HEK293 (cell line): ENCODE measurements around the gene RPL19.

Experiments
- GLI2 ChIP-seq: fragments of 450-650 bp; formaldehyde crosslinking; IDR thresholded peaks from 2 replicates; pipeline ENCODE4; 2017; ENCODE audit warnings: missing biosample characterization, missing genetic modification characterization, low read depth, borderline replicate concordance
- HIC1 ChIP-seq: fragments of 450-650 bp; formaldehyde crosslinking; IDR thresholded peaks from 2 replicates; pipeline ENCODE4 v1.5.1; 2016; ENCODE audit warnings: missing biosample characterization, missing genetic modification characterization
- KLF1 ChIP-seq: fragments of 450-650 bp; formaldehyde crosslinking; IDR thresholded peaks from 2 replicates; pipeline ENCODE4 v1.5.1; 2016; ENCODE audit warnings: missing biosample characterization, missing genetic modification characterization
- PRDM4 ChIP-seq: fragments of 450-650 bp; formaldehyde crosslinking; IDR thresholded peaks from 2 replicates; pipeline ENCODE4 v1.5.1; 2017; ENCODE audit warnings: missing biosample characterization, missing genetic modification characterization
- PRDM6 ChIP-seq: fragments of 450-650 bp; formaldehyde crosslinking; IDR thresholded peaks from 2 replicates; pipeline ENCODE4 v1.5.1; 2017; ENCODE audit warnings: missing biosample characterization, missing genetic modification characterization
- SP7 ChIP-seq: fragments of 450-650 bp; formaldehyde crosslinking; IDR thresholded peaks from 2 replicates; pipeline ENCODE4 v1.5.1; 2016; ENCODE audit warnings: missing biosample characterization, missing genetic modification characterization
- YY2 ChIP-seq: fragments of 450-650 bp; formaldehyde crosslinking; IDR thresholded peaks from 2 replicates; pipeline ENCODE4 v1.5.1; 2016; ENCODE audit warnings: missing biosample characterization, missing genetic modification characterization
- ZBTB10 ChIP-seq: fragments of 450-650 bp; formaldehyde crosslinking; IDR thresholded peaks from 2 replicates; pipeline ENCODE4 v1.5.1; 2016; ENCODE audit warnings: missing biosample characterization, missing genetic modification characterization
- ZBTB21 ChIP-seq: fragments of 450-650 bp; formaldehyde crosslinking; IDR thresholded peaks from 2 replicates; pipeline ENCODE4 v1.5.1; 2017; ENCODE audit warnings: missing biosample characterization, missing genetic modification characterization
- ZBTB48 ChIP-seq: fragments of 450-650 bp; formaldehyde crosslinking; IDR thresholded peaks from 2 replicates; pipeline ENCODE4 v1.5.1; 2016; ENCODE audit warnings: missing biosample characterization, missing genetic modification characterization
- ZNF19 ChIP-seq: fragments of 450-650 bp; formaldehyde crosslinking; IDR thresholded peaks from 2 replicates; pipeline ENCODE4; 2016; ENCODE audit warnings: missing biosample characterization, missing genetic modification characterization, low read depth
- ZNF202 ChIP-seq: fragments of 450-650 bp; formaldehyde crosslinking; IDR thresholded peaks from 2 replicates; pipeline ENCODE4 v1.5.1; 2016; ENCODE audit warnings: missing biosample characterization, missing genetic modification characterization, borderline replicate concordance
- ZNF24 ChIP-seq: fragments of 450-650 bp; formaldehyde crosslinking; IDR thresholded peaks from 2 replicates; pipeline ENCODE4 v1.5.1; 2016; ENCODE audit warnings: missing biosample characterization, missing genetic modification characterization
- ZNF248 ChIP-seq: fragments of 450-650 bp; formaldehyde crosslinking; IDR thresholded peaks from 2 replicates; pipeline ENCODE4 v1.5.1; 2017; ENCODE audit warnings: missing biosample characterization, missing genetic modification characterization
- ZNF37A ChIP-seq: fragments of 450-650 bp; IDR thresholded peaks from 2 replicates; pipeline ENCODE4 v1.5.1; 2018; ENCODE audit warnings: missing biosample characterization, missing genetic modification characterization
- ZNF394 ChIP-seq: fragments of 450-650 bp; formaldehyde crosslinking; IDR thresholded peaks from 2 replicates; pipeline ENCODE4 v1.5.1; 2016; ENCODE audit warnings: missing biosample characterization, missing genetic modification characterization, mild to moderate bottlenecking, moderate library complexity, borderline replicate concordance
- ZNF488 ChIP-seq: fragments of 450-650 bp; formaldehyde crosslinking; IDR thresholded peaks from 2 replicates; pipeline ENCODE4 v1.5.1; 2016; ENCODE audit warnings: missing biosample characterization, missing genetic modification characterization
- ZNF530 ChIP-seq: fragments of 450-650 bp; formaldehyde crosslinking; IDR thresholded peaks from 2 replicates; pipeline ENCODE4 v1.5.1; 2016; ENCODE audit warnings: low read depth, missing biosample characterization, missing genetic modification characterization
- ZNF561 ChIP-seq: fragments of 450-650 bp; IDR thresholded peaks from 2 replicates; pipeline ENCODE4 v1.5.1; 2018; ENCODE audit warnings: missing biosample characterization, missing genetic modification characterization, borderline replicate concordance
- ZNF580 ChIP-seq: fragments of 450-650 bp; formaldehyde crosslinking; IDR thresholded peaks from 2 replicates; pipeline ENCODE4 v1.5.1; 2016; ENCODE audit warnings: missing biosample characterization, missing genetic modification characterization
- ZNF621 ChIP-seq: fragments of 450-650 bp; formaldehyde crosslinking; IDR thresholded peaks from 2 replicates; pipeline ENCODE4 v1.5.1; 2017; ENCODE audit warnings: missing biosample characterization, missing genetic modification characterization
- ZNF639 ChIP-seq: fragments of 450-650 bp; formaldehyde crosslinking; IDR thresholded peaks from 2 replicates; pipeline ENCODE4 v1.5.1; 2016; ENCODE audit warnings: missing biosample characterization, missing genetic modification characterization
- ZNF677 ChIP-seq: fragments of 450-650 bp; IDR thresholded peaks from 2 replicates; pipeline ENCODE4 v1.5.0; 2018; ENCODE audit warnings: missing biosample characterization, mild to moderate bottlenecking, missing genetic modification characterization, moderate library complexity
- ZNF791 ChIP-seq: fragments of 450-650 bp; formaldehyde crosslinking; IDR thresholded peaks from 2 replicates; pipeline ENCODE4 v1.5.1; 2016; ENCODE audit warnings: missing biosample characterization, missing genetic modification characterization
- ZNF837 ChIP-seq: fragments of 450-650 bp; formaldehyde crosslinking; IDR thresholded peaks from 2 replicates; pipeline ENCODE4 v1.5.1; 2016; ENCODE audit warnings: missing biosample characterization, missing genetic modification characterization
- ZSCAN30 ChIP-seq: fragments of 450-650 bp; IDR thresholded peaks from 2 replicates; pipeline ENCODE4 v1.5.1; 2018; ENCODE audit warnings: missing biosample characterization, mild to moderate bottlenecking, missing genetic modification characterization, moderate library complexity

The RPL19 gene

GRCh38 chr17:39235555-39236449 is 35.7 kb downstream of the RPL19 start (continued):
- TF ChIP-seq PRDM6 (tag by site-specific recombination): no peak
- no peak for TF ChIP-seq ZNF791 (tag by site-specific recombination)
- TF ChIP-seq HIC1 (tag by site-specific recombination): peak; percentile 90
- TF ChIP-seq ZNF561: 0 out of 2 replicates have a peak, but pooled peaks have one; percentile 27
- TF ChIP-seq ZNF19 (tag by site-specific recombination): no peak
- peak; percentile 76 for TF ChIP-seq SP7 (tag by site-specific recombination)
- no peak for TF ChIP-seq GLI2
- TF ChIP-seq YY2: 0 out of 2 replicates have a peak, but pooled peaks have one; percentile 18
- no peak for TF ChIP-seq ZBTB48
- no peak for TF ChIP-seq ZNF530 (tag by site-specific recombination)
- TF ChIP-seq ZNF394 (tag by site-specific recombination): peak; percentile 36; the same call in 1 of the 2 replicates
- TF ChIP-seq ZNF677 (tag by site-specific recombination): no peak
- TF ChIP-seq ZNF639 (tag by site-specific recombination): peak; percentile 65; the same call in 1 of the 2 replicates
- no peak for TF ChIP-seq ZNF37A (tag by site-specific recombination)
- no peak for TF ChIP-seq ZNF621 (tag by site-specific recombination)
- TF ChIP-seq ZNF580 (tag by site-specific recombination): no peak
- TF ChIP-seq KLF1 (tag by site-specific recombination): no peak
- TF ChIP-seq ZNF248: no peak
- no peak for TF ChIP-seq ZNF202 (tag by site-specific recombination)
- peak; percentile 82; the same call in 1 of the 2 replicates for TF ChIP-seq ZNF24 (tag by site-specific recombination)
- no peak for TF ChIP-seq ZNF837 (tag by site-specific recombination)
- no peak for TF ChIP-seq PRDM4 (tag by site-specific recombination)
- peak; percentile 39; the same call in 1 of the 2 replicates for TF ChIP-seq ZSCAN30
- TF ChIP-seq ZNF488 (tag by site-specific recombination): no peak
- TF ChIP-seq ZBTB10 (tag by site-specific recombination): peak; percentile 44; the same call in 1 of the 2 replicates
- no peak for TF ChIP-seq ZBTB21
